Retinal pigment epithelial cell (primary cell): ENCODE results near the gene ROBO1.

Experiments used
- DNase-seq: peaks from one replicate; pipeline ENCODE4 v3.0.0-alpha.2; 2010; ENCODE audit warnings: low read depth
- H3K4me3 ChIP-seq: 2 replicates; pipeline ENCODE4 v1.5.1; 2011; ENCODE audit warnings: mild to moderate bottlenecking, low read length, control low read depth, moderate library complexity
- CTCF ChIP-seq: conservative IDR thresholded peaks from 2 replicates; pipeline ENCODE4 v1.5.1; 2011; ENCODE audit warnings: low read depth, low read length, control low read depth, inconsistent platforms

The ROBO1 gene

GRCh38 chr3:78799681-78800080 lies 968.1 kb downstream of the ROBO1 start:
- no peak for TF ChIP-seq CTCF
- DNase-seq = no peak
- H3K4me3 ChIP-seq = no peak overlapping the region

DNA sequence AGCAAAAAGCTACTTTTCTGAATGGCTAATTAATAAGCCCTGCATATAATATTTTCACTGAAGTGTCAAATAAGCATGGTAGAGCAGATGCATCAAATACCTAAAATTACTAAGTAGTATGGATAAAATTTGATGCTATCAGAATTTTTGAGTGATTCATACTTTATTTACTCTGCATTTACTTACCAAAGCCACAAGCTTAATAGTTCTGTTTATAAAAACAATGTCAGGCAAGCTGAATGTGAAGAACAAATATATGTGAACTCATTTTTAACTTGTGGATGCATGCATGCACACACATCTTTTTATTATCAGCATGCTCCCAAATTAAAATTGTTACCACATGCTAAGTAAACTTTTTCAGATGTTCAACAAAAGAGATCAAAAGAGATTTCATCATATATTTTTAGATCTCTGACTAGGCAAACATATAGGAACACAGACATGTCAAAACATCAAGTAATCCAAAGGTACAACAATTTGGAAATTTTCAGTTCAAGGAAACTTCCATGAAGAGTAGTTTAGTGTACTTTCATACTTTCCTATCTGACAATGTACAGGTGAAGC lies 969.4 kb downstream of the ROBO1 start:
- TF ChIP-seq CTCF = no peak
- H3K4me3 ChIP-seq = no peak overlapping the region
- DNase-seq = no peak

- no peak for DNase-seq
- TF ChIP-seq CTCF = no peak
- H3K4me3 ChIP-seq = no peak overlapping the region
Measured at GRCh38 chr3:78794431-78794830, 973.4 kb downstream of the ROBO1 start.

DNA sequence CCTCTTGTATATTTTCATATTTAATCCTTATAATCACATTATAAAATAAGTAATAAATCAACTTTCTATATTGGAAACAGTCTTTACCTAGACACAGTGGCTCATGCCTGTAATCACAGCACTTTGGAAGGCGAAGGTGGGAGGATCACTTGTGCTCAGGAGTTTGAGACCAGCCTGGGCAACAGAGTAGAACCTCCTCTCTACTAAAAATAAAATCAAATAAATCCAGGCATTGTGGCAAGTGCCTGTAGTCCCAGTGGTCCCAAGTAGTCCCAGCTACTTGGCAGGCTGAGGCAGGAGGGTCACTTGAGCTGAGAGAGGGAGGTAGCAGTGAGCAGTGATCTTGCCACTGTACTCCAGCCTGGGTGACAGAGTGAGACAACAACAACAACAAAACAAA lies 975.1 kb downstream of the ROBO1 start:
- no peak for TF ChIP-seq CTCF

GRCh38 chr3:78792212-78792611 lies 975.6 kb downstream of the ROBO1 start:
- no peak overlapping the region for H3K4me3 ChIP-seq
- no peak for TF ChIP-seq CTCF
- DNase-seq = no peak

More for the DNA sequence above, 975.1 kb downstream of the ROBO1 start:
- H3K4me3 ChIP-seq = no peak overlapping the region
- no peak for DNase-seq

DNA sequence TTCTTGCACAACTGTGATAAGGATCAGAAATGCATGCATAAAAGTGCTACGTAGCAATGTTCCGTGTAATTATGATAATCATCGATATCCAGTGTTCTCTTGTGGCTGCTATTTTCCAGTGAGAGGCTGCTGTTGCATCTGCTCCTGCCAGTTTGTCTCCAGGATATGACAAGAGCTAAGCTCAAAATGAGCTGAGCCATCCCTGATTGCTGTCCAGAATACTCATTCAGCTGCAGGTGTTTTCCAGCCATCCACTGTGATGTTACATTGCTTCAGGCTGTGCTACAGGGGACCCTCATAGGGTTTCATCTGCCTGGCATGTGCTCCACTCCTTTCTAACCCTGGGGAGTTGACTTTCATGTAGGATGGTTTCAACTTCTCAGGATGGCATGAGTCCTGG lies 976.0 kb downstream of the ROBO1 start:
- no peak for TF ChIP-seq CTCF
- H3K4me3 ChIP-seq = no peak overlapping the region
- DNase-seq = no peak

- DNase-seq = peak; percentile 16
- no peak for TF ChIP-seq CTCF
Measured at GRCh38 chr3:78788839-78789238, 979.0 kb downstream of the ROBO1 start.

More at GRCh38 chr3:78788839-78789238, 979.0 kb downstream of the ROBO1 start:
- H3K4me3 ChIP-seq = no peak overlapping the region
